GM13976 (cell line): ENCODE results near the gene EBF3.
"Not testable (repeated sequence)": the region's sequence is repeated elsewhere in the genome, so short reads cannot be mapped to it uniquely, and the experiment has no call there.

Source experiments
- DNase-seq: peaks from one replicate; pipeline ENCODE4 v3.0.0; 2012; ENCODE audit warnings: low spot score
- CTCF ChIP-seq: IDR thresholded peaks from 2 replicates; pipeline ENCODE4 v1.5.1; 2012; ENCODE audit warnings: borderline replicate concordance, mild to moderate bottlenecking; ENCODE audit not compliant: insufficient read depth; ENCODE audit errors: extremely low read depth, missing control alignments, control extremely low read depth
- in situ Hi-C: fragments of 300-500 bp; cut with MboI; formaldehyde crosslinking; loops from one replicate; pipeline ENCODE4 v1.12.0; 2022; ENCODE audit warnings: low sequenced_read_pairs, mixed read lengths, inconsistent platforms; ENCODE audit not compliant: unreplicated experiment

The EBF3 gene

GRCh38 chr10:129926066-129927055, 37.7 kb downstream of the EBF3 start:
- no peak for TF ChIP-seq CTCF
- in situ Hi-C loops: no loop called here
- no peak for DNase-seq

DNA sequence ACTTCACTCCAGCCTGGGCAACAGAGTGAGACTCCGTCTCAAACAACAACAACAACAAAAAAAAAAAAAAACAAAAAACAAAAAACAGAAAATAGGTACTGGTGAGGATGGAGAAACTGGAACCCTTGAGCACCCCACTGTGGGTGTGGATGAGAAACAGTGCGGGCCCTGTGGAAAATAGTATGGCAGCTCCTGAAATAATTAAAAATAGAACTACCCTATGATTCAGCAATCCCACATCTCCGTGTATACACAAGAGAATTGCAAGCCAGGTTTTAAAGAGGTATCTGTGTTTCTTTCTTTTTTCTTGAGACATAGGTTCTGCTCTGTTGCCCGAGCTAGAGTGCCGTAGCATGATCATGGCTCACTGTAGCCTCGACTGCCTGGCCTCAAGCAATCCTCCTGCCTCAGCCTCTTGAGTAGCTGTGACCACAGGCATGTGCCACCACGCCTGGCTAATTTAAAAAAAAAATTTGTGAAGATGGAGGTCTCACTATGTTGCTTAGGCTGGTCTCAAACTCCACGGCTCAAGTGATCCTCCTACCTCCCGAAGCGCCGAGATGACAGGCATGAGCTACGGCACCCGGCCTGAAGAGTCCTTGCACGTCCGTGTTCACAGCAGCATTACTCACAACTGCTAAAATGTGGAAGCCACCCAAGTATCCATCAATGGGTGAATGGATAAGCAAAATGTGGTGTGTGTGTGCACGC, 39.5 kb downstream of the EBF3 start:
- in situ Hi-C loops: no loop called here
- DNase-seq: no peak
- no peak for TF ChIP-seq CTCF

DNA sequence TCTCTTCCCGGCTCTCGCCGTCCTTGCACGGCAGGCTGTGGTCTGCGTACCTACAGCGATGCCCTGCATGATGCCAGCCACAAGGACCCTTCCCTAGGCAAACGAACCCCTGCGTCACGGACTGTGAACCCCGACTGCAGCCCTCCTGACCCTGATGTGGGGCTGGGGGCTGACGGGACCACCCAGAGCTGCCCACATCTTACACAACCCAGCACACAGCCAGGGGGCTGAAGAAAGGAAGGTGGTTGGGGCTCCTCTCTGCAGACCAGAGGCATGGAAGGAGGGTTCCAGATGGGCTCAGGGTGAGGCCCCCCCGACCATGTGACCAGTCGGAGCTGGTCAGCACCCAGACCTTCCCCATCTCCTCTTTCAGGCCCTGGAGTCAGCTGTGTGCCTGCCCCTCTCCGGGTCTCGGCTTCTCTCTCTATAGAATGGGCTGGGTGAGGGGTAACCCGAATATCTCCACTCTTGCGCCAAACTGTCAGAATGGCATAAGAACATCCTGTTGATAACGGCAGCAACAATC, 41.4 kb downstream of the EBF3 start:
- DNase-seq: no peak
- in situ Hi-C loops: no loop called here
- TF ChIP-seq CTCF: no peak

GRCh38 chr10:129921801-129922597, 42.1 kb downstream of the EBF3 start:
- no peak for DNase-seq
- TF ChIP-seq CTCF: no peak
- in situ Hi-C loops: no loop called here

DNA sequence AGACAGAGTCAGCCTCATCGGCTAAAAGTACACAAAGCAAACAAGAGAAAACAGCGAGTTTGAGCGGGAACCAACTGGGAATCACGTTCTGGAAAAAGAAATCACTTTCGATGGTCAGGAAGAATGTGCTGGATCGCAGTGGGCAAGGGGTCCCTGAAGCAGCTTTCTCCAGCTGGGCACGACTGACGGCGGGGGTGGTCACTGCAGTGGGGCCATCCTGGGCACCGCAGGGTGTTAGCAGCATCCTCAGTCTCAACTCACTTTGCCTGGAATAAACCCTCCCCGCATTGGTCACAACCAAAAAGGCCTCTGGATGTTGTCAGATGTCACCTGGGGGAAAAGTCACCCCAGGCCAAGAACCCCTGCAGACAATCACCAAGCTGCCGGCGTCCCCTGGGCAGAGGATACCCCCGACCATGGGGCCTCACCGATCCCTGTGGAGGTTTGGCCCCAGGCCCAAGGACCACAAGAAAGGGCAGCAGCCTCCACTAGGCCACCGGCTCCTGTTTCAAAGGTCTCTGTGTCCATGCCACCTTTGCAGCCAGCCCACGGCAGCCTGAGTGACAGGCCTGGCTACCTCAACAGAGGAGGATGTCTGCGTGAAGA, 42.9 kb downstream of the EBF3 start:
- in situ Hi-C loops: no loop called here

GRCh38 chr10:129920187-129920586, 43.9 kb downstream of the EBF3 start:
- in situ Hi-C loops, DNase-seq: not testable (repeated sequence)

More for the DNA sequence above, 42.9 kb downstream of the EBF3 start:
- no peak for DNase-seq
- TF ChIP-seq CTCF: no peak
